Activated T-helper 17 cell treated with anti-CD3 and anti-CD28 coated beads, Interleukin-2, amount 50 U/mL, for 72 hours (primary cell): ENCODE results near the gene TMEM237. TPM values are rescaled to one million over a fixed set of nuclear protein-coding genes. Genes with fewer than 3 reads are reported as not detected.

ENCODE experiments used
- ATAC-seq: fragments of 150-1000 bp; cut with Tn5 transposase; replicated peaks from 2 replicates; pipeline ENCODE4 v1.10.0; 2021; ENCODE audit warnings: mild to moderate bottlenecking, moderate library complexity
- H3K27ac Mint-ChIP-seq: one replicate; pipeline ENCODE4 v1.8.0; 2022; ENCODE audit warnings: mixed read lengths
- H3K27me3 Mint-ChIP-seq: one replicate; pipeline ENCODE4 v1.8.0; 2022; ENCODE audit warnings: mixed read lengths
- H3K36me3 Mint-ChIP-seq: one replicate; pipeline ENCODE4 v1.8.0; 2022; ENCODE audit warnings: low read depth, mild to moderate bottlenecking, mixed read lengths
- H3K4me1 Mint-ChIP-seq: one replicate; pipeline ENCODE4 v1.8.0; 2022; ENCODE audit warnings: mixed read lengths
- H3K4me3 Mint-ChIP-seq: one replicate; pipeline ENCODE4 v1.8.0; 2022; ENCODE audit warnings: mild to moderate bottlenecking, mixed read lengths
- H3K9me3 Mint-ChIP-seq: one replicate; pipeline ENCODE4 v1.8.0; 2022; ENCODE audit warnings: mixed read lengths
- total RNA-seq, 2 donors: library from RNA; stranded (reverse); gene quantifications; one replicate each; pipeline ENCODE4 v1.2.3, GENCODE V29; 2022

The TMEM237 gene
- total RNA-seq, 2 donors from 2014 or later, result 11.8 to 22.0 TPM

GRCh38 chr2:201656102-201656501 lies 12.8 kb upstream of the TMEM237 start:
- Mint-ChIP-seq H3K27ac (no peak overlapping the region), H3K4me3 (no peak overlapping the region), H3K9me3 (no peaks in the 10 kb centered on the region), H3K4me1 (no peaks in the 10 kb centered on the region), H3K36me3 (no peaks in the 10 kb centered on the region), H3K27me3 (peaks cover 27% of the 10 kb centered on the region)
- ATAC-seq, result no peak

DNA sequence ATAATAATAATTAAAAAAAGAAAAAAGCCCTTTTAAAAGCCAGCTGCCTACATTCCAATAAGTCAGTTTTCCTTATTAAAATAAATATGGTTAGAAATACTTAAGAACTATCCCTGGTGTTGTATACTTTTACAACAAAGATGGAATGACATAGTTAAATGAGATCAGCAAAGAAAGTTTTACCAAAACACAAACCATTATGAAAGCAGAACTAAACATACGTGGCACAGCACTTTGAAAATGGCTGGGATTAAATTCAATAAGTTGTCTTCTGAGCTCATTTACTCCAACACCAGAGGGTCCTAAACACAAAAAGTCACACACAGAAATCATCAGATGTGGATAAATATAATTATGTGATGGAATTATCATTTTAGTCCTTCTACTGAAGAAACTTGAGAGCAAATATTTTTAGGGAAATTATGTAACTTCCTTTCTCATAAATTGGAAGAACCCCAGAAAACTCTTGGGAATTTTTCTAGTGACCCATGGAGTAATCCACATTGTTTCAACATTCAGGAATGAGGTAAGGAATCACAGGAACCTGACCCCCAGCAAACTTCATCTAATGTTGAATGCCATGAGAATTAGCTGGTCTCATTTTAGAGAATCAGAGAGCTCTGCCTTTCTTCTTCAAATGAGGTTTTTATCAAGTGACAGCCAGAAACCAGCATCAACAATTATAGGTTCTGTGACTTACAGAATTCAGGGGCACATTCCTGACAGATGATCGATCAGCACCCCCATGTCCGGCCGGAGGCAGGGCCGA lies 11.5 kb upstream of the TMEM237 start:
- no peak overlapping the region for H3K4me3 Mint-ChIP-seq

DNA sequence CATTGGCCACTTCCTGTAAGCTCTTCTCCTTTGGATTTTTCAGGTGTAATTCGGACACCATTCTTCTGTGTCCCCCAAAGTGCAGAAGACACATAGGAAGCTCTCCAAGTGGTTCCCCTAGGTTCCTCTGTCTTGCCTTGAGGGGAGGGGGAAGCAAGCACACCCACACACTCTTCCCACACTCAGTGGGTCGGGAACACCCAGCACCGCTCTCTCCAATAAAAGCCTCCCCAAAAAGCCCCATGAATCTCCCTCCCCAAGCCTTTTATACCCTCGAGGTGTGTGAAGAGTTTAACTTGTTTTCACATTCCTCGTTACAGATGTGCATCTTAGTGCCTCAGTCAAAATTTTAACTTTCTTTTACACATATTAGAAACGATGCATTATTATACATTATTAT lies 9.9 kb upstream of the TMEM237 start:
- no peak for ATAC-seq
- Mint-ChIP-seq H3K27ac (no peak overlapping the region), H3K9me3 (no peaks in the 10 kb centered on the region), H3K4me1 (no peaks in the 10 kb centered on the region), H3K36me3 (no peaks in the 10 kb centered on the region), H3K27me3 (peaks cover 24% of the 10 kb centered on the region), H3K4me3 (no peak overlapping the region)

More for the DNA sequence above, 11.5 kb upstream of the TMEM237 start:
- no peak for ATAC-seq
- H3K27me3 Mint-ChIP-seq, result peaks cover 27% of the 10 kb centered on the region
- H3K4me1 Mint-ChIP-seq, result no peaks in the 10 kb centered on the region
- no peaks in the 10 kb centered on the region for H3K9me3 Mint-ChIP-seq
- no peak overlapping the region for H3K27ac Mint-ChIP-seq
- no peaks in the 10 kb centered on the region for H3K36me3 Mint-ChIP-seq

GRCh38 chr2:201649442-201649841 lies 6.1 kb upstream of the TMEM237 start:
- peaks cover 13% of the 10 kb centered on the region for H3K27me3 Mint-ChIP-seq
- H3K36me3 Mint-ChIP-seq, result no peaks in the 10 kb centered on the region
- no peak overlapping the region for H3K27ac Mint-ChIP-seq
- no peaks in the 10 kb centered on the region for H3K9me3 Mint-ChIP-seq
- no peak for ATAC-seq
- H3K4me3 Mint-ChIP-seq, result no peak overlapping the region
- no peaks in the 10 kb centered on the region for H3K4me1 Mint-ChIP-seq

DNA sequence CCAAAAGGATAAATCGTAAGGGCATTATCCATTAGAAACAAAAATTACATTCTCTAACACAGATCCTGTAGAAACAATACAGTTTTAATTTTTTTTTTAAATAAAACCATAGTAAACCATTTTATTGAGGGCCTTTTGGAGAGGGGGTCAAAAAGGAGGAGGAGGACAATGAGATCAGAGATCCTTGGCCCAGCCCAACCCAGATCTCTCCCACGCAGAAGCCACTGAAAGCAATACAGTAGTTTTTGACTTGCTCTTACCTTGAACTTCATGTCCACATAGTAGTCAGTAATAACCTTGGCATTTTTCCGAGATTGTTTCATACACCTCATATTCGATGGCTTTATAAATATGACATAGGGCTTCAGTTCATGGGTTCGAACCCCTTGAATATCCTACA lies 4.1 kb upstream of the TMEM237 start:
- peaks cover 2% of the 10 kb centered on the region for H3K27me3 Mint-ChIP-seq
- no peak for ATAC-seq
- no peak overlapping the region for H3K4me3 Mint-ChIP-seq
- no peaks in the 10 kb centered on the region for H3K9me3 Mint-ChIP-seq
- H3K4me1 Mint-ChIP-seq, result peaks cover 6% of the 10 kb centered on the region
- H3K27ac Mint-ChIP-seq, result no peak overlapping the region
- H3K36me3 Mint-ChIP-seq, result peaks cover 2% of the 10 kb centered on the region

- peaks cover 10% of the 10 kb centered on the region for H3K4me1 Mint-ChIP-seq
- H3K4me3 Mint-ChIP-seq, result peak overlapping the region; percentile 91
- H3K36me3 Mint-ChIP-seq, result peaks cover 6% of the 10 kb centered on the region
- no peak for ATAC-seq
- no peak overlapping the region for H3K27ac Mint-ChIP-seq
- no peaks in the 10 kb centered on the region for H3K9me3 Mint-ChIP-seq
- no peaks in the 10 kb centered on the region for H3K27me3 Mint-ChIP-seq
These were observed 698 bp upstream of the TMEM237 start for GRCh38 chr2:201644001-201644400.

GRCh38 chr2:201642579-201643215 lies 606 bp downstream of the TMEM237 start:
- ATAC-seq, result peak; percentile 91
- Mint-ChIP-seq H3K36me3 (peaks cover 6% of the 10 kb centered on the region), H3K4me3 (peak overlapping the region; percentile 91), H3K4me1 (peaks cover 10% of the 10 kb centered on the region), H3K27ac (peak overlapping the region; percentile 93), H3K9me3 (no peaks in the 10 kb centered on the region), H3K27me3 (no peaks in the 10 kb centered on the region)

GRCh38 chr2:201642086-201642578 lies 1.2 kb downstream of the TMEM237 start:
- peak; percentile 67 for ATAC-seq
- H3K4me1 Mint-ChIP-seq, result peaks cover 10% of the 10 kb centered on the region
- no peaks in the 10 kb centered on the region for H3K27me3 Mint-ChIP-seq
- H3K27ac Mint-ChIP-seq, result peak overlapping the region; percentile 93
- no peaks in the 10 kb centered on the region for H3K9me3 Mint-ChIP-seq
- H3K4me3 Mint-ChIP-seq, result peak overlapping the region; percentile 91
- H3K36me3 Mint-ChIP-seq, result peaks cover 6% of the 10 kb centered on the region

DNA sequence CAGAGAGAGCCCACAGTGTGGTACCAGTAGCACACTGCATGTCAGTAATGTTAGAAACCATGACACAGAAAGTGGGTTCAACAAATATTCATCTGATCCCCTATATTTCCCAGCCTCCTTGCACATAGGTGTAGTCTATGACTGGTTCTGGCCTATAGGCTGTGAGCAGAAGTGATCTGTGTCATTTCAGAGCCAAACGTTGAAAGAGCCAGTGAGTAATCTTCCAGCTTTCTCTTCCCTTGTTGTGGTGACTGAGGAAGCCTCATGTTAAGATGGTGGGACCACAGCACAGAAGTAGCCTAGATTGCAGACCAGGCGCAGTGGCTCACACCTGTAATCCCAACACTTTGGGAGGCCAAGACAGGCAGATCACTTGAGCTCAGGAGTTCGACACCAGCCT lies 4.1 kb downstream of the TMEM237 start:
- no peaks in the 10 kb centered on the region for H3K9me3 Mint-ChIP-seq

GRCh38 chr2:201638326-201638725 lies 5.0 kb downstream of the TMEM237 start:
- Mint-ChIP-seq H3K4me1 (peaks cover 4% of the 10 kb centered on the region), H3K27ac (no peak overlapping the region), H3K9me3 (no peaks in the 10 kb centered on the region), H3K36me3 (peaks cover 28% of the 10 kb centered on the region), H3K27me3 (no peaks in the 10 kb centered on the region), H3K4me3 (no peak overlapping the region)
- ATAC-seq, result no peak

More for the DNA sequence above, 4.1 kb downstream of the TMEM237 start:
- ATAC-seq, result peak; percentile 46
- Mint-ChIP-seq H3K27me3 (no peaks in the 10 kb centered on the region), H3K27ac (no peak overlapping the region), H3K36me3 (peaks cover 26% of the 10 kb centered on the region), H3K4me3 (no peak overlapping the region), H3K4me1 (peaks cover 10% of the 10 kb centered on the region)

- Mint-ChIP-seq H3K9me3 (no peaks in the 10 kb centered on the region), H3K27ac (no peak overlapping the region), H3K4me3 (no peak overlapping the region), H3K36me3 (peaks cover 44% of the 10 kb centered on the region), H3K27me3 (no peaks in the 10 kb centered on the region), H3K4me1 (no peaks in the 10 kb centered on the region)
- no peak for ATAC-seq
These were observed 9.5 kb downstream of the TMEM237 start for GRCh38 chr2:201633661-201634249.

DNA sequence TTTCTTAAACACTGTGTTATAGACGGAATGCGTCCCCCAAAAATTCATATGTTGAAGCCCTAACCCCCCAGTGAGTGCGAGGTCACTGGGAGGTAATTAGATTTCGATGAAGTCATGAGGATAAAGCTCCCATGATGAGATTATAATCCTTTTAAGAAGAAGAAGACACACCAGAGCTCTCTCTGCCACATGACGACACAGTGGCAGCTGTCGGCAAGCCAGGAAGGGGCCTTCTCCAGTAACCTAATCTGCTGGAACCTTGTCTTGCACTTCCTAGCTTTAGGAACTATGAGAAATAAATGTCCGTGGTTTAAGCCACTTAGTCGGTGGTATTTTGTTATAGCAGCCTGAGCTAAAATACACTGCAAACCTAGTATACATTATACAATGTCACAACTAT lies 12.3 kb downstream of the TMEM237 start:
- no peak for ATAC-seq
- Mint-ChIP-seq H3K36me3 (peaks cover 40% of the 10 kb centered on the region), H3K4me1 (no peaks in the 10 kb centered on the region), H3K27me3 (no peaks in the 10 kb centered on the region), H3K9me3 (no peaks in the 10 kb centered on the region), H3K27ac (no peak overlapping the region), H3K4me3 (no peak overlapping the region)

DNA sequence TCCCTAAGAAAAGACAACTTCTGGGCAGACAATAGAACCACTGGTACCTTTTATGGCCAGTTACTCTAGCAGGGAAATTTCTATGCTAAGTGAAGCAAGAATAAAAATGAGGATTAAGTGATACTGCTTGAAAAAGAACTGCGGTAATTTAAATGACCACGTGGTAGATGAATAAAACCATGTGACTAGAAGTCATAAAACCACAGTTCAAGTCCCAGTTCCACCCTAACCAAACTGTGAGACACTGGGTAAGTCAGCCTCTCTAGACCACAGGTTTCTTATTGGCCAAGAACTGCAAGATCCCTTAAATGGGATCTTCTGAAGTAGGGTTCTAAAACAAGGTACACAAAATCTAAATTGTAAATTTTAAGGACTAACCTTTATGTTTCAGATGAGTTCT lies 12.7 kb downstream of the TMEM237 start:
- no peaks in the 10 kb centered on the region for H3K9me3 Mint-ChIP-seq
- no peak overlapping the region for H3K4me3 Mint-ChIP-seq
- H3K36me3 Mint-ChIP-seq, result peaks cover 40% of the 10 kb centered on the region
- no peaks in the 10 kb centered on the region for H3K27me3 Mint-ChIP-seq
- H3K27ac Mint-ChIP-seq, result no peak overlapping the region
- ATAC-seq, result no peak
- H3K4me1 Mint-ChIP-seq, result no peaks in the 10 kb centered on the region

- Mint-ChIP-seq H3K27me3 (no peaks in the 10 kb centered on the region), H3K4me1 (no peaks in the 10 kb centered on the region), H3K36me3 (peaks cover 24% of the 10 kb centered on the region), H3K27ac (no peak overlapping the region), H3K4me3 (no peak overlapping the region), H3K9me3 (no peaks in the 10 kb centered on the region)
- no peak for ATAC-seq
These were observed 14.8 kb downstream of the TMEM237 start for GRCh38 chr2:201628545-201628944.
